Spleen (tissue), 7 donors: ENCODE results near the gene ITPK1.

Experiments used
- CTCF ChIP-seq, 11 experiments: fragments of 200-600 bp in 7 of 11; fragments of 450-650 bp in 4 of 11; sonication (generic) in 4 of 11; IDR thresholded peaks in 8 of 11; conservative IDR thresholded peaks in 3 of 11; 1 replicate in 7 of 11; 2 replicates in 4 of 11; pipeline versions ENCODE4 v1.4.0 to v1.8.0; 2016 to 2021; ENCODE audit warnings: antibody characterized with exemption in 11 of 11, inconsistent platforms in 4 of 11, mild to moderate bottlenecking in 1 of 11
- POLR2A ChIP-seq, 3 donors: fragments of 450-650 bp; IDR thresholded peaks; one replicate each; pipeline ENCODE4 v1.5.1; 2017; ENCODE audit warnings: antibody characterized with exemption in 3 of 3, mild to moderate bottlenecking in 1 of 3
- POLR2AphosphoS5 ChIP-seq, 3 donors: sonication (generic); formaldehyde crosslinking; IDR thresholded peaks; one replicate each; pipeline ENCODE4 v1.5.1; 2017; ENCODE audit warnings: antibody characterized with exemption in 3 of 3
- donor health status: DM: no; HTN: no; CAD: no; lungs with moderate emphysema.
- donor health status: DM: no; HTN: no; CAD: no.
- donor health status: DM: no; HTN: no; CAD: no.

- TF ChIP-seq CTCF (IDR thresholded peaks at IDR 0.05 in 8 of 11, conservative IDR thresholded peaks at IDR 0.05 in 3 of 11) (no peak), POLR2AphosphoS5 (IDR thresholded peaks at IDR 0.05) (no peak), POLR2A (IDR thresholded peaks at IDR 0.05) (no peak)
Measured at GRCh38 chr14:92927349-92928257, 188.1 kb downstream of the ITPK1 start.
